BJ (cell line): ENCODE results near the gene PIP5K1B. TPM values are rescaled to one million over a fixed set of nuclear protein-coding genes. Genes with fewer than 3 reads are reported as not detected.

Experiments
- CTCF ChIA-PET: fragments of 350-600 bp; formaldehyde crosslinking; extraction: SDS; loops from one replicate; lab custom pipeline; 2021; ENCODE audit warnings: antibody characterized with exemption, inconsistent platforms; lab: Yijun Ruan, JAX
- POLR2A ChIA-PET: fragments of 300-600 bp; sonication (Branson Sonifier 250); formaldehyde crosslinking; extraction: SDS; loops from one replicate; lab custom pipeline; 2021; ENCODE audit warnings: antibody characterized with exemption; lab: Charles Lee
- DNase-seq: peaks from one replicate; pipeline ENCODE4 v3.0.0-alpha.2; 2011; ENCODE audit warnings: low read depth
- H3K27me3 ChIP-seq: 2 replicates; pipeline ENCODE4 v1.6.0; 2011; ENCODE audit warnings: low read length; ENCODE audit not compliant: control insufficient read depth, insufficient read depth
- H3K36me3 ChIP-seq: 2 replicates; pipeline ENCODE4 v1.5.1; 2011; ENCODE audit warnings: low read length; ENCODE audit not compliant: control insufficient read depth, insufficient read depth
- H3K4me3 ChIP-seq: 2 replicates; pipeline ENCODE4 v1.5.1; 2011; ENCODE audit warnings: low read depth, mild to moderate bottlenecking, control low read depth, low read length
- CTCF ChIP-seq: IDR thresholded peaks from 2 replicates; pipeline ENCODE4 v1.5.1; 2011; ENCODE audit warnings: low read depth, mild to moderate bottlenecking, control low read depth, inconsistent platforms, low read length, moderate library complexity; ENCODE audit not compliant: insufficient read depth
- polyA plus RNA-seq: library from polyadenylated mRNA; depleted of rRNA; stranded (reverse); fragments of >200 nt; gene quantifications from 2 replicates; pipeline ENCODE4 v1.2.3, GENCODE V29; 2011; rRNA removed
- small RNA-seq: library from RNA; depleted of rRNA; stranded (forward); fragments of <200 nt; gene quantifications from one replicate; pipeline ENCODE3, GENCODE V24; 2012; ENCODE audit warnings: low replicate concordance, low read depth; ENCODE audit not compliant: insufficient read length

The PIP5K1B gene
- polyA plus RNA-seq, 1 experiment: not detected

GRCh38 chr9:69056191-69056815, 351.3 kb downstream of the PIP5K1B start:
- ChIA-PET POLR2A (interaction anchor here (0.6 kb wide), 1 partner anchor 153 kb away, joined by 3 read pairs; no protein-coding TSS in a partner anchor), CTCF (interaction anchor here (1.2 to 15.7 kb wide), 8 partner anchors 8 to 141 kb away, joined by 3 to 297 read pairs (median 8); partner anchors contain the start of gene FXN)
- Histone ChIP-seq H3K27me3 (no peaks in the 10 kb centered on the region), H3K4me3 (no peak overlapping the region), H3K36me3 (no peaks in the 10 kb centered on the region)
- DNase-seq: no peak
- TF ChIP-seq CTCF: no peak

GRCh38 chr9:69058101-69058500, 353.1 kb downstream of the PIP5K1B start:
- DNase-seq: no peak
- CTCF ChIA-PET: interaction anchor here (0.5 to 15.7 kb wide), 5 partner anchors 9 to 139 kb away, joined by 3 to 297 read pairs (median 5); partner anchors contain the start of gene FXN
- H3K4me3 ChIP-seq: no peak overlapping the region
- no peaks in the 10 kb centered on the region for H3K36me3 ChIP-seq
- POLR2A ChIA-PET: no interaction called here
- no peak for TF ChIP-seq CTCF
- no peaks in the 10 kb centered on the region for H3K27me3 ChIP-seq

Small RNA genes lying within 50 kb of the gene (small RNA-seq; reads per million reads assigned to genes)
- gene RNU6-820P: not detected

Other genes with a start within 250 kb of the PIP5K1B start
- gene TMEM252, start 164.4 kb upstream of the PIP5K1B start, polyA plus RNA-seq: not detected in 2 replicates